ENCODE measurements around the gene NAT10.
A peak's percentile ranks its signal among the peaks of the same experiment; 100 is the strongest.

The NAT10 gene

GRCh38 chr11:34160791-34161190 is 55.4 kb downstream of the NAT10 start:
- no peak overlapping the region for H3K27ac ChIP-seq (ENCODE audit: low read depth, low read length)
- H4K91ac ChIP-seq (ENCODE audit: low read depth, low read length) = no peak overlapping the region
- no peak overlapping the region for H4K8ac ChIP-seq (ENCODE audit: low read depth, low read length)
- no peak overlapping the region for H3K14ac ChIP-seq (ENCODE audit: low read length)
- peaks cover 38% of the 10 kb centered on the region in 2 experiments for H3K36me3 ChIP-seq (ENCODE audit: control insufficient read depth in 1 of 2, insufficient read depth in 2 of 2, low read length in 2 of 2)
- no peak overlapping the region for H3K18ac ChIP-seq (ENCODE audit: low read length)
- WGBS (ENCODE audit: extremely low coverage, insufficient coverage, insufficient read length) = no CpG with 5 or more reads among the region's 18 CpGs
- H3K9ac ChIP-seq (ENCODE audit: low read length) = no peak overlapping the region
- H3K23ac ChIP-seq (ENCODE audit: low read length) = no peak overlapping the region
- H3K4me2 ChIP-seq (ENCODE audit: low read length) = no peak overlapping the region
- H3K9me3 ChIP-seq (ENCODE audit: insufficient read depth, low read depth, low read length) = peaks cover under 1% of the 10 kb centered on the region
- no peaks in the 10 kb centered on the region for H3K27me3 ChIP-seq (ENCODE audit: insufficient read depth, low read length)
- H3K79me1 ChIP-seq (ENCODE audit: low read length) = no peaks in the 10 kb centered on the region
- H2BK5ac ChIP-seq (ENCODE audit: low read depth, low read length, poor library complexity) = no peak overlapping the region
- no peak overlapping the region for H2AK5ac ChIP-seq (ENCODE audit: low read length)
- peaks cover 10 to 12% of the 10 kb centered on the region in 2 experiments for H3K4me1 ChIP-seq (ENCODE audit: control insufficient read depth in 1 of 2, insufficient read depth in 2 of 2, low read length in 2 of 2)
- H2AFZ ChIP-seq (ENCODE audit: insufficient read depth, low read length, poor library complexity) = no peak overlapping the region
- no peak overlapping the region for H4K12ac ChIP-seq (ENCODE audit: low read depth, low read length)
- no peak for DNase-seq
- H3K4ac ChIP-seq (ENCODE audit: low read depth, low read length) = no peak overlapping the region
- no peaks in the 10 kb centered on the region for H3K79me2 ChIP-seq (ENCODE audit: control insufficient read depth, insufficient read depth, low read length, poor library complexity)
- H2BK12ac ChIP-seq (ENCODE audit: low read length) = no peak overlapping the region
- H2BK120ac ChIP-seq (ENCODE audit: insufficient read depth, low read length, poor library complexity) = no peak overlapping the region
- no peak overlapping the region for H3K4me3 ChIP-seq (ENCODE audit: low read depth, low read length)

- Histone ChIP-seq H3K18ac (ENCODE audit: low read length) (no peak overlapping the region), H3K27ac (ENCODE audit: low read depth, low read length) (no peak overlapping the region), H3K36me3 (ENCODE audit: control insufficient read depth in 1 of 2, insufficient read depth in 2 of 2, low read length in 2 of 2) (peaks cover 34 to 36% of the 10 kb centered on the region in 2 experiments), H3K4me1 (ENCODE audit: control insufficient read depth in 1 of 2, insufficient read depth in 2 of 2, low read length in 2 of 2) (peaks cover 16 to 17% of the 10 kb centered on the region in 2 experiments), H3K27me3 (ENCODE audit: insufficient read depth, low read length) (no peaks in the 10 kb centered on the region), H2AFZ (ENCODE audit: insufficient read depth, low read length, poor library complexity) (no peak overlapping the region), H3K9ac (ENCODE audit: low read length) (no peak overlapping the region), H4K91ac (ENCODE audit: low read depth, low read length) (no peak overlapping the region), H3K23ac (ENCODE audit: low read length) (no peak overlapping the region), H3K79me2 (ENCODE audit: control insufficient read depth, insufficient read depth, low read length, poor library complexity) (no peaks in the 10 kb centered on the region), H2BK5ac (ENCODE audit: low read depth, low read length, poor library complexity) (no peak overlapping the region), H3K4me2 (ENCODE audit: low read length) (no peak overlapping the region), H4K8ac (ENCODE audit: low read depth, low read length) (no peak overlapping the region), H3K79me1 (ENCODE audit: low read length) (no peaks in the 10 kb centered on the region), H3K9me3 (ENCODE audit: insufficient read depth, low read depth, low read length) (no peaks in the 10 kb centered on the region), H2BK12ac (ENCODE audit: low read length) (no peak overlapping the region), H2BK120ac (ENCODE audit: insufficient read depth, low read length, poor library complexity) (no peak overlapping the region), H4K12ac (ENCODE audit: low read depth, low read length) (no peak overlapping the region), H2AK5ac (ENCODE audit: low read length) (no peak overlapping the region), H3K14ac (ENCODE audit: low read length) (no peak overlapping the region), H3K4me3 (ENCODE audit: low read depth, low read length) (no peak overlapping the region), H3K4ac (ENCODE audit: low read depth, low read length) (no peak overlapping the region)
- WGBS (ENCODE audit: extremely low coverage, insufficient coverage, insufficient read length) = no CpG with 5 or more reads among the region's 6 CpGs
- no peak for DNase-seq
These were observed 55.9 kb downstream of the NAT10 start for GRCh38 chr11:34161361-34161760.

GRCh38 chr11:34161812-34162492 is 56.5 kb downstream of the NAT10 start:
- peak; percentile 87 to 89 for DNase-seq

GRCh38 chr11:34162493-34162820 is 57.0 kb downstream of the NAT10 start:
- H3K79me1 ChIP-seq (ENCODE audit: low read length) = no peaks in the 10 kb centered on the region
- H3K9me3 ChIP-seq (ENCODE audit: insufficient read depth, low read depth, low read length) = no peaks in the 10 kb centered on the region
- no peak overlapping the region for H4K12ac ChIP-seq (ENCODE audit: low read depth, low read length)
- no peak overlapping the region for H3K9ac ChIP-seq (ENCODE audit: low read length)
- H4K8ac ChIP-seq (ENCODE audit: low read depth, low read length) = no peak overlapping the region
- H2BK120ac ChIP-seq (ENCODE audit: insufficient read depth, low read length, poor library complexity) = no peak overlapping the region
- H2AFZ ChIP-seq (ENCODE audit: insufficient read depth, low read length, poor library complexity) = no peak overlapping the region
- H3K23ac ChIP-seq (ENCODE audit: low read length) = no peak overlapping the region
- H3K18ac ChIP-seq (ENCODE audit: low read length) = no peak overlapping the region
- whole genome bisulfite sequencing (ENCODE audit: extremely low coverage, insufficient coverage, insufficient read length) = no CpG with 5 or more reads among the region's 17 CpGs
- no peak overlapping the region for H3K27ac ChIP-seq (ENCODE audit: low read depth, low read length)
- peaks cover 18 to 20% of the 10 kb centered on the region in 2 experiments for H3K4me1 ChIP-seq (ENCODE audit: control insufficient read depth in 1 of 2, insufficient read depth in 2 of 2, low read length in 2 of 2)
- H3K36me3 ChIP-seq (ENCODE audit: control insufficient read depth in 1 of 2, insufficient read depth in 2 of 2, low read length in 2 of 2) = peaks cover 30 to 34% of the 10 kb centered on the region in 2 experiments
- DNase-seq = no peak
- H3K14ac ChIP-seq (ENCODE audit: low read length) = no peak overlapping the region
- H4K91ac ChIP-seq (ENCODE audit: low read depth, low read length) = no peak overlapping the region
- H3K79me2 ChIP-seq (ENCODE audit: control insufficient read depth, insufficient read depth, low read length, poor library complexity) = no peaks in the 10 kb centered on the region
- no peak overlapping the region for H2AK5ac ChIP-seq (ENCODE audit: low read length)
- H3K4me3 ChIP-seq (ENCODE audit: low read depth, low read length) = no peak overlapping the region
- no peak overlapping the region for H3K4ac ChIP-seq (ENCODE audit: low read depth, low read length)
- no peak overlapping the region for H2BK12ac ChIP-seq (ENCODE audit: low read length)
- H3K27me3 ChIP-seq (ENCODE audit: insufficient read depth, low read length) = no peaks in the 10 kb centered on the region
- H2BK5ac ChIP-seq (ENCODE audit: low read depth, low read length, poor library complexity) = no peak overlapping the region
- H3K4me2 ChIP-seq (ENCODE audit: low read length) = no peak overlapping the region

More at GRCh38 chr11:34161812-34162492, 56.5 kb downstream of the NAT10 start:
- no peak overlapping the region for H2AK5ac ChIP-seq (ENCODE audit: low read length)
- H3K79me1 ChIP-seq (ENCODE audit: low read length) = no peaks in the 10 kb centered on the region
- H2AFZ ChIP-seq (ENCODE audit: insufficient read depth, low read length, poor library complexity) = no peak overlapping the region
- H3K4me2 ChIP-seq (ENCODE audit: low read length) = no peak overlapping the region
- H3K4me3 ChIP-seq (ENCODE audit: low read depth, low read length) = no peak overlapping the region
- no peak overlapping the region for H2BK5ac ChIP-seq (ENCODE audit: low read depth, low read length, poor library complexity)
- H3K4ac ChIP-seq (ENCODE audit: low read depth, low read length) = no peak overlapping the region
- H3K36me3 ChIP-seq (ENCODE audit: control insufficient read depth in 1 of 2, insufficient read depth in 2 of 2, low read length in 2 of 2) = peaks cover 33 to 36% of the 10 kb centered on the region in 2 experiments
- H3K4me1 ChIP-seq (ENCODE audit: control insufficient read depth in 1 of 2, insufficient read depth in 2 of 2, low read length in 2 of 2) = peaks cover 18 to 20% of the 10 kb centered on the region in 2 experiments
- no CpG with 5 or more reads among the region's 18 CpGs for WGBS (ENCODE audit: extremely low coverage, insufficient coverage, insufficient read length)
- H3K9ac ChIP-seq (ENCODE audit: low read length) = no peak overlapping the region
- H3K27me3 ChIP-seq (ENCODE audit: insufficient read depth, low read length) = no peaks in the 10 kb centered on the region
- H3K18ac ChIP-seq (ENCODE audit: low read length) = no peak overlapping the region
- H4K8ac ChIP-seq (ENCODE audit: low read depth, low read length) = no peak overlapping the region
- H3K9me3 ChIP-seq (ENCODE audit: insufficient read depth, low read depth, low read length) = no peaks in the 10 kb centered on the region
- no peak overlapping the region for H3K23ac ChIP-seq (ENCODE audit: low read length)
- H3K27ac ChIP-seq (ENCODE audit: low read depth, low read length) = no peak overlapping the region
- no peak overlapping the region for H2BK120ac ChIP-seq (ENCODE audit: insufficient read depth, low read length, poor library complexity)
- no peaks in the 10 kb centered on the region for H3K79me2 ChIP-seq (ENCODE audit: control insufficient read depth, insufficient read depth, low read length, poor library complexity)
- no peak overlapping the region for H4K12ac ChIP-seq (ENCODE audit: low read depth, low read length)
- H2BK12ac ChIP-seq (ENCODE audit: low read length) = no peak overlapping the region
- no peak overlapping the region for H4K91ac ChIP-seq (ENCODE audit: low read depth, low read length)
- H3K14ac ChIP-seq (ENCODE audit: low read length) = no peak overlapping the region

Measured in trophoblast cell (in vitro differentiated cells and primary cell).